Urinary bladder (tissue), 4 donors: ENCODE measurements around the gene C1QTNF12. TPM values are rescaled to one million over a fixed set of nuclear protein-coding genes. Genes with fewer than 3 reads are reported as not detected.

Experiments
- DNase-seq: peaks from one replicate; pipeline ENCODE4 v3.0.0-alpha.2; 2015; ENCODE audit errors: extremely low spot score
- H3K27ac ChIP-seq: one replicate; pipeline ENCODE4 v1.5.1; 2013; ENCODE audit warnings: low read depth, mild to moderate bottlenecking, moderate library complexity
- H3K36me3 ChIP-seq: one replicate; pipeline ENCODE4 v1.6.1; 2013; ENCODE audit warnings: mild to moderate bottlenecking, moderate library complexity; ENCODE audit not compliant: insufficient read depth
- H3K4me1 ChIP-seq: one replicate; pipeline ENCODE4 v1.6.1; 2013; ENCODE audit warnings: mild to moderate bottlenecking, moderate library complexity; ENCODE audit not compliant: insufficient read depth
- H3K4me3 ChIP-seq: one replicate; pipeline ENCODE4 v1.5.1; 2013; ENCODE audit warnings: low read depth, low read length
- WGBS: extraction: QIAGEN DNeasy Blood & Tissue Kit; methylation state at CpG from one replicate; pipeline ENCODE4 v1.1.7; 2013; 5-methylcytosine and 5-hydroxymethylcytosine counted together
- polyA plus RNA-seq: library from polyadenylated mRNA; stranded (reverse); fragments of 200-250 nt; gene quantifications from one replicate; pipeline ENCODE4 v1.2.3, GENCODE V29; 2013
- total RNA-seq: library from RNA; depleted of rRNA; stranded (reverse); fragments of >200 nt; gene quantifications from one replicate; pipeline ENCODE4 v1.2.3, GENCODE V29; 2014
- donor health status: healthy with polysubstance abuse.
- donor health status: healthy.

The C1QTNF12 gene
- total and polyA plus RNA-seq, 2 donors = 0.53 to 0.99 TPM

- WGBS = 51% methylated on average over 48 of the region's 48 CpGs
- Histone ChIP-seq H3K4me3 (no peak overlapping the region), H3K27ac (no peak overlapping the region), H3K36me3 (no peaks in the 10 kb centered on the region), H3K4me1 (no peaks in the 10 kb centered on the region)
- no peak for DNase-seq
These were observed 8.4 kb downstream of the C1QTNF12 start for GRCh38 chr1:1237874-1238701.

DNA sequence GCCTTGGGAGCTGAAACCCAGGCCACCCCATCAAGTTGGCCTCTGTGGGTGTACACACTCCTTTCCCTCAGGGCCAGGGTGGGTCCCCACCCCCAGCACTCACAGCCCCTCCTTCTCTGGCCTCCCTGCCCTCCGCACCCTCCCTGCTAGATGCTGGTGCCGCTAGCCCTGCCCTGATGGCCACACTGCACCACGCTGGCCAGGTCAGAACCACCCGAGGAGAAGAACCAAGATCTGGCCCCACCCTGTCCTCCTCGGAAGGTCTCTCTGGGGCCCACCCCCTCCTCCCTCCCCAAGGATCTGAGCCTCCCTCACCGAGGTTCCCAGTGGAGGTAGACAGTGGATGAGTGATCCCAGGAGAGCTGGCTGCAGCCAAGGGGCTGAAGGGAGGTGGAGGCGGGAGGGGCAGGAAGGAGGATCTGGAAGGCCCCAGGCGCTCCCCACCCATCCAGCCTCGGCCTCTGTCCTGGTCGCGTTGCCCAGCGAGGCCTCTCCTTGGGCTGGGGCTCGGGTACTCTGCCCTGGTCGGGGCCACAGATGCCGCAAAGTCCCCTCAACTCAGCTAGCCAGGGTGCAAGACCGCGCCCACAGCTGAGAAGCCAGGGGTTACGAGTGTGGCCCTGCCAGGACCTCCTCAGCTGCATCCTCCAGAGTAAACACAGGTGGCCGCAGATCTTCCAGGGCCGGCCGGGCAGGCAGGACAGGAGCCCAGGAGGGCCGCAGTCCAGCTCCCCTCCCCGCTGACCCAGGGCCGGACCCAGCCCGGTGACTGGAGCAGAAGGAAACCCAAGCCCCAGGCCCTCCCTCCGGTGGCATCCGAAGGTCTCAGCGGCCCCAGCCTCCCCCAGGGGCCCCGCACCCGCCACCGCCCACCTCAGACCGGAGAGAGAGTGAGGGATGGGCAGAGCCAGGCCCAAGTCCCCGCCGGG lies 9.3 kb downstream of the C1QTNF12 start:
- WGBS = 30% methylated on average over 34 of the region's 34 CpGs
- no peaks in the 10 kb centered on the region for H3K4me1 ChIP-seq

DNA sequence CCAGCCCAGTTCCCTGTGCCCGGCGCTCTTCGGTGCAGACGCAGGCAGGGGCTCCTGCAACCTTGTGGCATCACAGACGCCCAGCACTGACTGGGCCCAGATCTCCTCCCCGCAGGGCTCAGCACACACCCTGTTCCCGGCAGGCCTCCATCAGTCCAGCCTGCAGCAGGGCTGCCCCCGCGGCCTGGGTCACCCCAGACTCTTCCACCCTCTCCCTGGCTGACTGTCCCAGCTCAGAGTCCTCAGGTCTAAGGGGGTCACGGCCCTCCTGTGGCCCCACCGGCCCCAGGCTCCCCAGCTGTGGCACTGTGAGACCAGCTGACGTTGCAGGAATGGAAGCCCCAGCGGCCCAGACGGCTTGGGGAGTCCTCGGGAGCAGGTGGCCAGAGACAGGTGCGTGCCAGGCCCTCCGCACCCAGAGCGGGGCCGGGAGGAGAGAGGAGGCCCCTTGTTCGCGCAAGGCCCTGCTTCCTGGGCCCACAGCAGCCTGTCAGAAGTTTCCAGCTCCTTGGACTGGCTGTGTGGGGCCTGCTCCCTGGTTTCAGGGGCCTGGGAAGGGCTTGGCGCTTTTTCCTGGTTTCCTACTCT lies 10.3 kb downstream of the C1QTNF12 start:
- DNase-seq = no peak
- H3K27ac ChIP-seq = no peak overlapping the region
- WGBS = 78% methylated on average over 22 of the region's 22 CpGs

More for the DNA sequence above, 9.3 kb downstream of the C1QTNF12 start:
- DNase-seq = no peak
- Histone ChIP-seq H3K4me3 (no peak overlapping the region), H3K27ac (no peak overlapping the region), H3K36me3 (no peaks in the 10 kb centered on the region)

DNA sequence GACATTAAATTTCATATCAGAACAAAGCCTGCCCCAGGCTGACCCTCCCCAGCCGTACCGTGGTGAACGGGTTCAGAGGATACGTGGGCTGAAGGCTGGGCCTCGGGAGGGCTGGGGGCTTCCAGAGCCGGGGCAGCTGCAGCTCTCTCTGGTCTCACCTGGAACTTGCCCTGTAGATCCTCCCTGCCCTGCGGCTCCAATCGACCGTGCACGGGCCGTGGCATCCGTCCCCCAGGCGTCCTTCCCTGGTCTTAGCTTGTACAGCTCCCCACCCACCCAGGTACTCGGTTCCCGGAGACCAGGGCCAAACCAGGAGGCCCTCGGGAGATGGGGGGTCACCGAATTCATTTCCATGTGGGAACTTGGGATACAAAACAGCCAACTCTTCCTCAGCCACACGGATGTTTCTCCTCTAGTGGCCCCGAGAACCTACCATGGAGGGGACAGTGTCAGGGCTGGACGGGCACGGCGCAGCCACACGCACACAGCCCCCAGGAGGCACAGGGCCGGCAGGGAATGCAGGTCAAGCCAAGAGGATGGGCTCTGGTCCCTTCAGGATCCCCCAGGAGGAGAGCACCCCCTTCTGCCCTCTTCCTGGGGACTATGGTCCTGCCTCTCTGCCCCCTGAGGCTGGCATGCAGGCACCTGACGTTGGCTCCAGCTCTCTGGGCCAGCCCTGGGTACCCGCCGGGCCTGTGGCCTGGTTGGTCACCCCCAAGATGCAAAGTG lies 11.3 kb downstream of the C1QTNF12 start:
- H3K4me1 ChIP-seq = no peaks in the 10 kb centered on the region
- no peak overlapping the region for H3K27ac ChIP-seq
- DNase-seq = no peak
- H3K4me3 ChIP-seq = no peak overlapping the region
- WGBS = 90% methylated on average over 27 of the region's 27 CpGs
- H3K36me3 ChIP-seq = no peaks in the 10 kb centered on the region

More for the DNA sequence above, 10.3 kb downstream of the C1QTNF12 start:
- no peaks in the 10 kb centered on the region for H3K4me1 ChIP-seq
- H3K36me3 ChIP-seq = no peaks in the 10 kb centered on the region
- H3K4me3 ChIP-seq = no peak overlapping the region

DNA sequence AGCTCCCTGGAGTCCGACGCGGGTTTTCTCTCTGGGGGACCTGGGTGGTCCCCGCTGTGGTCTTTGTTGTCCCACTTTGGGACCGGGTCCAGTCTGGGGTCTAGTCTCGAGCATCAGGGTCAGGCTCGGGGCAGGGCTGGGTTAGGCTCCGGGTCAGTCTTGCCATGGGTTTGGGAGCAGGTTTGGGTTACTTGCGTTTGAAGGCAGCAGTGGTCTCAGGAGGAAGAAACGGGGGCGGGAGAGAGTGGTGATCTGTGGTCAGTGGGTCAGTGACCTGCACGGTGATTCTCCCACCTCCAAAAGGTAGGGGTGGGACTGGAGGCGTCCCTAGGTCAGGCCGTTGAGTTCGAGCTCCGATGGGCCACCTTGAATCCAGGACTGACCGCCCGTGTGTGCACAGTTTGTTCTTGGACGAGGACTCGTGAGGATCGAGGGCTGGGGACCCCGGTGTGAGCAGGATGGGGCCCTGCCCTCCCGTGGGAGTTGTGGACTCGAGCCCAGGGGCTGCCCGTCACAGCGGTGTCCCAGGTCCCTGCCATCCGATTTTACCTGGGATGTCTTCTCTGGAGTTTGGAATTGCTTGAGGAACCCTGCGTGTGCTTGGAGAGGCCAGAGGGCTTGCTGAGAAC lies 12.2 kb downstream of the C1QTNF12 start:
- no peaks in the 10 kb centered on the region for H3K36me3 ChIP-seq
- H3K4me3 ChIP-seq = no peak overlapping the region
- no peak for DNase-seq
- 94% methylated on average over 28 of the region's 28 CpGs for WGBS
- H3K27ac ChIP-seq = no peak overlapping the region
- H3K4me1 ChIP-seq = no peaks in the 10 kb centered on the region

GRCh38 chr1:1233567-1233892 lies 13.0 kb downstream of the C1QTNF12 start:
- WGBS = 96% methylated on average over 15 of the region's 15 CpGs
- H3K4me1 ChIP-seq = no peaks in the 10 kb centered on the region
- H3K36me3 ChIP-seq = no peaks in the 10 kb centered on the region
- H3K27ac ChIP-seq = no peak overlapping the region
- DNase-seq = no peak
- no peak overlapping the region for H3K4me3 ChIP-seq

- DNase-seq = no peak
- Histone ChIP-seq H3K4me1 (no peaks in the 10 kb centered on the region), H3K4me3 (peak overlapping the region; percentile 44), H3K27ac (no peak overlapping the region), H3K36me3 (no peaks in the 10 kb centered on the region)
- WGBS = 80% methylated on average over 98 of the region's 98 CpGs
These were observed 13.5 kb downstream of the C1QTNF12 start for GRCh38 chr1:1232796-1233566.

DNA sequence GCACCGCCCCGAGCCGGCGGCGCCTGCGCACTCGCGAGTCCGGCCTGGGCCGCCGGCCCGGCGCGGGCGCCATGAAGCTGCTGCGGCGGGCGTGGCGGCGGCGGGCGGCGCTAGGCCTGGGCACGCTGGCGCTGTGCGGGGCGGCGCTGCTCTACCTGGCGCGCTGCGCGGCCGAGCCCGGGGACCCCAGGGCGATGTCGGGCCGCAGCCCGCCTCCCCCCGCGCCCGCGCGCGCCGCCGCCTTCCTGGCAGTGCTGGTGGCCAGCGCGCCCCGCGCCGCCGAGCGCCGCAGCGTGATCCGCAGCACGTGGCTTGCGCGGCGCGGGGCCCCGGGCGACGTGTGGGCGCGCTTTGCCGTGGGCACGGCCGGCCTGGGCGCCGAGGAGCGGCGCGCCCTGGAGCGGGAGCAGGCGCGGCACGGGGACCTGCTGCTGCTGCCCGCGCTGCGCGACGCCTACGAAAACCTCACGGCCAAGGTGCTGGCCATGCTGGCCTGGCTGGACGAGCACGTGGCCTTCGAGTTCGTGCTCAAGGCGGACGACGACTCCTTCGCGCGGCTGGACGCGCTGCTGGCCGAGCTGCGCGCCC lies 14.2 kb downstream of the C1QTNF12 start, which contains the start of gene B3GALT6:
Gene B3GALT6, plus strand, starts transcription at position 30 of the 588 bp plus-strand sequence. Its CDS starts 42 bp downstream, at position 72.
- DNase-seq = no peak
- Histone ChIP-seq H3K27ac (peak within 1 kb of the TSS; percentile 90), H3K36me3 (peaks cover 2% of the 10 kb centered on the region), H3K4me3 (peak within 1 kb of the TSS; percentile 83), H3K4me1 (no peaks in the 10 kb centered on the region)
- WGBS = 6% methylated on average over 100 of the region's 100 CpGs

- Histone ChIP-seq H3K36me3 (peaks cover 2% of the 10 kb centered on the region), H3K4me3 (peak within 1 kb of the TSS; percentile 83), H3K4me1 (no peaks in the 10 kb centered on the region), H3K27ac (peak within 1 kb of the TSS; percentile 90)
- peak; percentile 82 for DNase-seq
- WGBS = under 1% methylated on average over 99 of the region's 99 CpGs
These were observed 14.9 kb downstream of the C1QTNF12 start, which contains the start of gene SDF4 for GRCh38 chr1:1231400-1232207. Gene SDF4 (minus strand): TSS chr1:1232001. CDS start chr1:1228772, 3,229 bp downstream.

GRCh38 chr1:1230656-1231399 lies 15.7 kb downstream of the C1QTNF12 start:
- DNase-seq = no peak
- peak overlapping the region; percentile 83 for H3K4me3 ChIP-seq
- no peak overlapping the region for H3K27ac ChIP-seq
- no peaks in the 10 kb centered on the region for H3K4me1 ChIP-seq
- H3K36me3 ChIP-seq = peaks cover 2% of the 10 kb centered on the region
- 11% methylated on average over 24 of the region's 24 CpGs for WGBS

GRCh38 chr1:1229770-1230169 lies 16.8 kb downstream of the C1QTNF12 start:
- 91% methylated on average over 19 of the region's 19 CpGs for WGBS
- H3K4me1 ChIP-seq = no peaks in the 10 kb centered on the region
- H3K4me3 ChIP-seq = no peak overlapping the region
- no peak overlapping the region for H3K27ac ChIP-seq
- peaks cover 2% of the 10 kb centered on the region for H3K36me3 ChIP-seq
- DNase-seq = no peak
